ENCODE data around the gene APOL3. TPM values are rescaled to one million over a fixed set of nuclear protein-coding genes. Genes with fewer than 3 reads are reported as not detected.

Gene APOL3
- total and polyA plus RNA-seq, 2 of the 13 experiments (the other 11 are each of a cell fraction or from before 2014, with no cell fraction given) = 3.8 to 5.4 TPM

DNA sequence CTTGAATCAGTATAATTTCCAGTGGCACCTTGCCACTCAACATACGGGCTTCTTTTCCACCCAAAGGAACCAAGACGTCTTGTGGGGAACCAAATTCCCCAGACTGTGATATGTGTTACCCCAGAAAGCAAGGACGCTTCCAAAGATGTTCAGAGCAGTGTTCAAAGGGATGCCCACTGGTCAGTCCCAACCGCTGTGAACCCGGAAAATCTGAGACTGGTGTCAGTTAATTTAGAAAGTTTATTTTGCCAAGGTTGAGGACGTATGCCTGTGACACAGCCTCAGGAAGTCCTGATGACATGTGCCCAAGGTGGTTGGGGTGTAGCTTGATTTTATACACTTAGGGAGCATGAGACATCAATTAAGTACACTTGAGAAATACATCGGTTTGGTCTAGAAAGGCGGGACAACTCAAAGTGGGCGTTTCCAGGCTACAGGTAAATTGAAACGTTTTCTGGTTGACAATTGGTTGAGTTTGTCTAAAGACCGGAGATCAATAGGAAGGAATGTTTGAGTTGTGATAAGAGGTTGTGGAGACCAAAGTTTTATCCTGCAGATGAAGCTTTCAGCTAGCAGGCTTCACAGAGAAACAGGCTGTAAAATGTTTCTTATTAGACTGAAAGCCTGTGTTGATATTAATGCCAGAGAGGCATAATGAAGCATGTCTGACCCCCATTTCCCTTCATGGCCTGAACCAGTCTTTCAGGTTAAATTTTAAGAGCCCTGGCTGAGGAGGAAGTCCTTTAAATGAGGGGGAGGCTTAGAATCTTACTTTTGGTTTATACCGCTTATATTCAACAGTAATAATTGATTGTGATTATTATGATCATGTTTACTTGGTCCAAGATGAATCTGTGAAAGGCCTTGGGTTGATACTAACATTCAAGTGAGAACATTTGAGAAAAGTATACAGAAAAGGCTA lies 6.8 kb downstream of the APOL3 start (continued):
- TF ChIP-seq, protein P1, sequence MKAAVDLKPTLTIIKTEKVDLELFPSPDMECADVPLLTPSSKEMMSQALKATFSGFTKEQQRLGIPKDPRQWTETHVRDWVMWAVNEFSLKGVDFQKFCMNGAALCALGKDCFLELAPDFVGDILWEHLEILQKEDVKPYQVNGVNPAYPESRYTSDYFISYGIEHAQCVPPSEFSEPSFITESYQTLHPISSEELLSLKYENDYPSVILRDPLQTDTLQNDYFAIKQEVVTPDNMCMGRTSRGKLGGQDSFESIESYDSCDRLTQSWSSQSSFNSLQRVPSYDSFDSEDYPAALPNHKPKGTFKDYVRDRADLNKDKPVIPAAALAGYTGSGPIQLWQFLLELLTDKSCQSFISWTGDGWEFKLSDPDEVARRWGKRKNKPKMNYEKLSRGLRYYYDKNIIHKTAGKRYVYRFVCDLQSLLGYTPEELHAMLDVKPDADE (CRISPR knock-in tag; IDR thresholded peaks at IDR 0.05) = no peak
- peak; percentile 31; the same call in 1 of the 2 replicates for TF ChIP-seq FOXJ3 (CRISPR knock-in tag; IDR thresholded peaks at IDR 0.05; ENCODE audit: borderline replicate concordance)
- TF ChIP-seq, protein P2, sequence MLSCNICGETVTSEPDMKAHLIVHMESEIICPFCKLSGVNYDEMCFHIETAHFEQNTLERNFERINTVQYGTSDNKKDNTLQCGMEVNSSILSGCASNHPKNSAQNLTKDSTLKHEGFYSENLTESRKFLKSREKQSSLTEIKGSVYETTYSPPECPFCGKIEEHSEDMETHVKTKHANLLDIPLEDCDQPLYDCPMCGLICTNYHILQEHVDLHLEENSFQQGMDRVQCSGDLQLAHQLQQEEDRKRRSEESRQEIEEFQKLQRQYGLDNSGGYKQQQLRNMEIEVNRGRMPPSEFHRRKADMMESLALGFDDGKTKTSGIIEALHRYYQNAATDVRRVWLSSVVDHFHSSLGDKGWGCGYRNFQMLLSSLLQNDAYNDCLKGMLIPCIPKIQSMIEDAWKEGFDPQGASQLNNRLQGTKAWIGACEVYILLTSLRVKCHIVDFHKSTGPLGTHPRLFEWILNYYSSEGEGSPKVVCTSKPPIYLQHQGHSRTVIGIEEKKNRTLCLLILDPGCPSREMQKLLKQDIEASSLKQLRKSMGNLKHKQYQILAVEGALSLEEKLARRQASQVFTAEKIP (CRISPR knock-in tag; IDR thresholded peaks at IDR 0.05; ENCODE audit: borderline replicate concordance) = no peak
- TF ChIP-seq TCF7 (IDR thresholded peaks at IDR 0.05; ENCODE audit: low read depth) = peak; percentile 35; the same call in 1 of the 2 replicates
- no peak for TF ChIP-seq ZNF354B (CRISPR knock-in tag; IDR thresholded peaks at IDR 0.05)
- TF ChIP-seq ZNF557 (CRISPR knock-in tag; IDR thresholded peaks at IDR 0.05) = no peak
- TF ChIP-seq ZNF12 (CRISPR knock-in tag; IDR thresholded peaks at IDR 0.05) = no peak
- no peak for TF ChIP-seq ZC3H4 (CRISPR knock-in tag; IDR thresholded peaks at IDR 0.05; ENCODE audit: borderline replicate concordance)
- TF ChIP-seq NR1H2 (CRISPR knock-in tag; IDR thresholded peaks at IDR 0.05; ENCODE audit: borderline replicate concordance, low read depth) = no peak
- TF ChIP-seq TMF1 (CRISPR knock-in tag; IDR thresholded peaks at IDR 0.05; ENCODE audit: low read depth) = no peak
- no peak for TF ChIP-seq ZNF263 (CRISPR knock-in tag; IDR thresholded peaks at IDR 0.05)
- TF ChIP-seq ZNF550 (CRISPR knock-in tag; IDR thresholded peaks at IDR 0.05; ENCODE audit: borderline replicate concordance) = no peak
- TF ChIP-seq ZNF788 (CRISPR knock-in tag; IDR thresholded peaks at IDR 0.05; ENCODE audit: borderline replicate concordance) = no peak
- TF ChIP-seq MIER2 (CRISPR knock-in tag; IDR thresholded peaks at IDR 0.05) = no peak
- no peak for TF ChIP-seq ZSCAN9 (CRISPR knock-in tag; IDR thresholded peaks at IDR 0.05; ENCODE audit: borderline replicate concordance)
- TF ChIP-seq DNMT1 (CRISPR knock-in tag; IDR thresholded peaks at IDR 0.05) = no peak
- TF ChIP-seq NR2F1 (CRISPR knock-in tag; IDR thresholded peaks at IDR 0.05) = no peak
- TF ChIP-seq, protein P3, sequence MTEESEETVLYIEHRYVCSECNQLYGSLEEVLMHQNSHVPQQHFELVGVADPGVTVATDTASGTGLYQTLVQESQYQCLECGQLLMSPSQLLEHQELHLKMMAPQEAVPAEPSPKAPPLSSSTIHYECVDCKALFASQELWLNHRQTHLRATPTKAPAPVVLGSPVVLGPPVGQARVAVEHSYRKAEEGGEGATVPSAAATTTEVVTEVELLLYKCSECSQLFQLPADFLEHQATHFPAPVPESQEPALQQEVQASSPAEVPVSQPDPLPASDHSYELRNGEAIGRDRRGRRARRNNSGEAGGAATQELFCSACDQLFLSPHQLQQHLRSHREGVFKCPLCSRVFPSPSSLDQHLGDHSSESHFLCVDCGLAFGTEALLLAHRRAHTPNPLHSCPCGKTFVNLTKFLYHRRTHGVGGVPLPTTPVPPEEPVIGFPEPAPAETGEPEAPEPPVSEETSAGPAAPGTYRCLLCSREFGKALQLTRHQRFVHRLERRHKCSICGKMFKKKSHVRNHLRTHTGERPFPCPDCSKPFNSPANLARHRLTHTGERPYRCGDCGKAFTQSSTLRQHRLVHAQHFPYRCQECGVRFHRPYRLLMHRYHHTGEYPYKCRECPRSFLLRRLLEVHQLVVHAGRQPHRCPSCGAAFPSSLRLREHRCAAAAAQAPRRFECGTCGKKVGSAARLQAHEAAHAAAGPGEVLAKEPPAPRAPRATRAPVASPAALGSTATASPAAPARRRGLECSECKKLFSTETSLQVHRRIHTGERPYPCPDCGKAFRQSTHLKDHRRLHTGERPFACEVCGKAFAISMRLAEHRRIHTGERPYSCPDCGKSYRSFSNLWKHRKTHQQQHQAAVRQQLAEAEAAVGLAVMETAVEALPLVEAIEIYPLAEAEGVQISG (CRISPR knock-in tag; IDR thresholded peaks at IDR 0.05) = no peak
- TF ChIP-seq ZNF543 (CRISPR knock-in tag; IDR thresholded peaks at IDR 0.05) = no peak
- no peak for TF ChIP-seq EHMT2 (IDR thresholded peaks at IDR 0.05; ENCODE audit: borderline replicate concordance, low read depth, low read length)
- TF ChIP-seq MTF1 (CRISPR knock-in tag; IDR thresholded peaks at IDR 0.05) = no peak
- no peak for TF ChIP-seq ZSCAN25 (CRISPR knock-in tag; IDR thresholded peaks at IDR 0.05)
- TF ChIP-seq KAT2B (IDR thresholded peaks at IDR 0.05; ENCODE audit: borderline replicate concordance, low read depth, low read length) = no peak
- no peak for TF ChIP-seq PAF1 (CRISPR knock-in tag; IDR thresholded peaks at IDR 0.05)

Measured in HepG2 (cell line).